SK-N-SH (cell line): ENCODE results near the gene CCND2. TPM values are rescaled to one million over a fixed set of nuclear protein-coding genes. Genes with fewer than 3 reads are reported as not detected.

Experiments
- CTCF ChIA-PET: fragments of 300-600, 350-600 bp; formaldehyde crosslinking; extraction: SDS; loops from one replicate; lab custom pipeline; 2021; lab: Yijun Ruan, JAX
- POLR2A ChIA-PET: fragments of 350-600 bp; sonication (Branson Sonifier 250); formaldehyde crosslinking; extraction: SDS; loops from one replicate; lab custom pipeline; 2020; ENCODE audit warnings: antibody characterized with exemption, inconsistent platforms; lab: Yijun Ruan, JAX
- DNase-seq: peaks from one replicate; pipeline ENCODE4 v3.0.0; 2012
- H2AFZ ChIP-seq: fragments of 200-600 bp; sonication (generic); 2 replicates; pipeline ENCODE4 v1.8.1; 2016; ENCODE audit warnings: antibody characterized with exemption, mild to moderate bottlenecking, low read depth
- H3F3A ChIP-seq: fragments of 200-600 bp; sonication (generic); replicated peaks from 2 replicates; pipeline ENCODE3; 2016; ENCODE audit warnings: antibody characterized with exemption, mild to moderate bottlenecking; ENCODE audit not compliant: insufficient read depth
- H3K27ac ChIP-seq, 2 experiments: fragments of 200-500 bp in 1 of 2; fragments of 200-600 bp in 1 of 2; sonication (Bioruptor generic) in 1 of 2; sonication (generic), shearing (Covaris generic) in 1 of 2; 2 replicates each; pipeline versions ENCODE4 v1.5.1 to v1.6.1; 2014 to 2016; ENCODE audit warnings: low read depth in 2 of 2, inconsistent platforms in 1 of 2, low read length in 1 of 2, mild to moderate bottlenecking in 1 of 2, mixed read lengths in 1 of 2
- H3K27me3 ChIP-seq: fragments of 200-600 bp; sonication (generic), shearing (Covaris generic); 2 replicates; pipeline ENCODE4 v1.6.1; 2016; ENCODE audit warnings: mixed run types; ENCODE audit not compliant: insufficient read depth
- H3K36me3 ChIP-seq, 2 experiments: fragments of 200-500 bp in 1 of 2; fragments of 200-600 bp in 1 of 2; sonication (Bioruptor generic) in 1 of 2; sonication (generic) in 1 of 2; replicated peaks in 1 of 2; 2 replicates each; pipeline versions ENCODE3 to v1.5.1; 2014 to 2016; ENCODE audit warnings: low read length in 1 of 2, mild to moderate bottlenecking in 1 of 2; ENCODE audit not compliant: insufficient read depth in 2 of 2, control insufficient read depth in 1 of 2
- H3K4me1 ChIP-seq, 2 experiments: fragments of 200-500 bp in 1 of 2; fragments of 200-600 bp in 1 of 2; sonication (Bioruptor generic) in 1 of 2; sonication (generic), shearing (Covaris generic) in 1 of 2; 2 replicates each; pipeline versions ENCODE4 v1.5.1 to v1.6.1; 2014 to 2016; ENCODE audit warnings: low read depth in 1 of 2, low read length in 1 of 2, mixed run types in 1 of 2; ENCODE audit not compliant: insufficient read depth in 2 of 2, control insufficient read depth in 1 of 2
- H3K4me2 ChIP-seq: fragments of 200-600 bp; sonication (generic), shearing (Covaris generic); 2 replicates; pipeline ENCODE4 v1.6.1; 2017; ENCODE audit warnings: mixed run types
- H3K4me3 ChIP-seq, 2 experiments: fragments of 200-500 bp in 1 of 2; fragments of 200-600 bp in 1 of 2; sonication (Bioruptor generic) in 1 of 2; sonication (generic), shearing (Covaris generic) in 1 of 2; 2 replicates each; pipeline versions ENCODE4 v1.5.1 to v1.8.1; 2014 to 2016; ENCODE audit warnings: low read depth in 2 of 2, inconsistent platforms in 1 of 2, low read length in 1 of 2, mild to moderate bottlenecking in 1 of 2, mixed read lengths in 1 of 2, moderate library complexity in 1 of 2
- H3K79me2 ChIP-seq: fragments of 200-600 bp; sonication (generic); 2 replicates; pipeline ENCODE4 v1.8.1; 2017; ENCODE audit warnings: mild to moderate bottlenecking; ENCODE audit not compliant: insufficient read depth
- H3K9ac ChIP-seq: fragments of 200-600 bp; sonication (generic); 2 replicates; pipeline ENCODE4 v1.6.1; 2017; ENCODE audit warnings: mixed run types
- H3K9me2 ChIP-seq: fragments of 200-600 bp; sonication (generic); 2 replicates; pipeline ENCODE4 v1.6.1; 2017; ENCODE audit warnings: mixed run types
- H3K9me3 ChIP-seq: fragments of 200-600 bp; sonication (generic); 2 replicates; pipeline ENCODE4 v1.6.1; 2017; ENCODE audit warnings: mixed run types, mild to moderate bottlenecking, moderate library complexity
- H4K20me1 ChIP-seq: fragments of 200-600 bp; sonication (generic); 2 replicates; pipeline ENCODE4 v1.6.1; 2017; ENCODE audit warnings: mild to moderate bottlenecking, mixed run types; ENCODE audit not compliant: insufficient read depth
- ELF1 ChIP-seq: IDR thresholded peaks from 2 replicates; pipeline ENCODE4 v1.4.0; 2012
- EP300 ChIP-seq, 2 experiments: IDR thresholded peaks; 2 replicates each; pipeline versions ENCODE4 v1.4.0 to v1.6.1; 2012; ENCODE audit warnings: borderline replicate concordance in 1 of 2, low read depth in 1 of 2, low read length in 1 of 2
- FOXJ3 ChIP-seq: sonication (generic); formaldehyde crosslinking; IDR thresholded peaks from 2 replicates; pipeline ENCODE4 v1.5.1; 2020; ENCODE audit warnings: mild to moderate bottlenecking, missing genetic modification reagents
- IRF3 ChIP-seq: fragments of 150-350 bp; IDR thresholded peaks from 2 replicates; pipeline ENCODE4 v1.6.1; 2016; ENCODE audit warnings: mild to moderate bottlenecking, low read depth, low read length
- JUND ChIP-seq: IDR thresholded peaks from 2 replicates; pipeline ENCODE4 v1.4.0; 2012
- MEF2A ChIP-seq: IDR thresholded peaks from 2 replicates; pipeline ENCODE4 v1.4.0; 2012; ENCODE audit warnings: low read depth, borderline replicate concordance
- RCOR1 ChIP-seq: fragments of 150-350 bp; IDR thresholded peaks from 2 replicates; pipeline ENCODE4 v1.6.1; 2017; ENCODE audit warnings: antibody characterized with exemption, low read length
- TAF1 ChIP-seq: IDR thresholded peaks from 2 replicates; pipeline ENCODE4 v1.6.1; 2012; ENCODE audit warnings: low read depth, mild to moderate bottlenecking, low read length, moderate library complexity, borderline replicate concordance
- USF2 ChIP-seq: fragments of 150-350 bp; IDR thresholded peaks from 2 replicates; pipeline ENCODE4 v1.6.1; 2017; ENCODE audit warnings: antibody characterized with exemption, low read length, low read depth, borderline replicate concordance
- YY1 ChIP-seq: IDR thresholded peaks from 2 replicates; pipeline ENCODE4 v1.4.0; 2012; ENCODE audit warnings: low read depth, mild to moderate bottlenecking
- ZBTB33 ChIP-seq: IDR thresholded peaks from 2 replicates; pipeline ENCODE4 v1.4.0; 2012; ENCODE audit warnings: low read depth, borderline replicate concordance
- WGBS: methylation state at CpG from one replicate; pipeline ENCODE4 v1.1.6; 2017; ENCODE audit warnings: low lambda C conversion rate; 5-methylcytosine and 5-hydroxymethylcytosine counted together
- polyA plus RNA-seq, 3 experiments: library from polyadenylated mRNA; depleted of rRNA; stranded (reverse); fragments of >200 nt; gene quantifications; 2 replicates each; pipeline ENCODE4 v1.2.3, GENCODE V29; 2012

The CCND2 gene
- polyA plus RNA-seq, 1 of the 3 experiments (the other 2 are of a cell fraction): not detected

- Histone ChIP-seq H3K4me3 (no peak overlapping the region), H3K4me2 (no peak overlapping the region), H3K27ac (no peak overlapping the region), H3K9ac (no peak overlapping the region), H3K36me3 (no peaks in the 10 kb centered on the region), H3F3A (no peaks in the 10 kb centered on the region), H3K27me3 (peaks cover 22% of the 10 kb centered on the region; the same call in 1 of the 2 replicates), H2AFZ (no peak overlapping the region), H3K9me2 (no peaks in the 10 kb centered on the region), H4K20me1 (no peaks in the 10 kb centered on the region), H3K4me1 (no peaks in the 10 kb centered on the region), H3K79me2 (no peaks in the 10 kb centered on the region), H3K9me3 (no peaks in the 10 kb centered on the region)
- POLR2A ChIA-PET: no interaction called here
- CTCF ChIA-PET: no interaction called here
- WGBS: under 1% methylated on average over 15 of the region's 15 CpGs
- no peak for DNase-seq
- TF ChIP-seq RCOR1 (no peak), IRF3 (no peak), TAF1 (no peak), EP300 (IDR thresholded peaks at IDR 0.05; ENCODE audit: borderline replicate concordance in 1 of 2, low read depth in 1 of 2, low read length in 1 of 2) (no peak), ZBTB33 (no peak), ELF1 (no peak), YY1 (no peak), FOXJ3 (CRISPR knock-in tag) (no peak), JUND (no peak)
Measured at GRCh38 chr12:4224206-4224889, 49.2 kb upstream of the CCND2 start.

- no peak for DNase-seq
- H3K27me3 ChIP-seq: peaks cover 34% of the 10 kb centered on the region; the same call in 1 of the 2 replicates
- no peaks in the 10 kb centered on the region for H3F3A ChIP-seq
- H2AFZ ChIP-seq: no peak overlapping the region
- no peak overlapping the region for H3K4me3 ChIP-seq
- no peaks in the 10 kb centered on the region for H3K9me2 ChIP-seq
- no peak overlapping the region for H3K27ac ChIP-seq
- no peaks in the 10 kb centered on the region for H3K4me1 ChIP-seq
- H3K36me3 ChIP-seq: no peaks in the 10 kb centered on the region
- no peak for TF ChIP-seq ELF1
- TF ChIP-seq USF2: no peak
- no peak for TF ChIP-seq MEF2A
- no peak for TF ChIP-seq RCOR1
- POLR2A ChIA-PET: no interaction called here
- no peak overlapping the region for H3K4me2 ChIP-seq
- H4K20me1 ChIP-seq: no peaks in the 10 kb centered on the region
- no peaks in the 10 kb centered on the region for H3K79me2 ChIP-seq
- 8% methylated on average over 3 of the region's 3 CpGs for WGBS
- no peaks in the 10 kb centered on the region for H3K9me3 ChIP-seq
- CTCF ChIA-PET: interaction anchor here (1.3 kb wide), 1 partner anchor 51 kb away, joined by 3 read pairs; no protein-coding TSS in a partner anchor
- H3K9ac ChIP-seq: no peak overlapping the region
Measured at GRCh38 chr12:4225571-4225970, 48.0 kb upstream of the CCND2 start.
